GM06990 (cell line): Measurements from ENCODE around the gene DGKB.
A peak's percentile ranks its signal among the peaks of the same experiment; 100 is the strongest.

ENCODE experiments used
- DNase-seq: peaks from one replicate; pipeline ENCODE4 v3.0.0-alpha.2; 2011; ENCODE audit not compliant: insufficient read length; ENCODE audit errors: extremely low read depth
- H3K27me3 ChIP-seq: replicated peaks from 2 replicates; pipeline ENCODE4 v1.6.0; 2011; ENCODE audit warnings: low read length; ENCODE audit not compliant: control insufficient read depth, insufficient read depth
- H3K36me3 ChIP-seq: 2 replicates; pipeline ENCODE4 v1.5.1; 2011; ENCODE audit warnings: low read length; ENCODE audit not compliant: control insufficient read depth, insufficient read depth
- H3K4me3 ChIP-seq: replicated peaks from 2 replicates; pipeline ENCODE4 v1.5.1; 2011; ENCODE audit warnings: low read depth, mild to moderate bottlenecking, control low read depth, low read length
- TF ChIP-seq, protein P1 (sequence below): IDR thresholded peaks from 2 replicates; pipeline ENCODE4 v1.5.1; 2011; ENCODE audit warnings: low read length, control low read depth, mild to moderate bottlenecking, inconsistent platforms; ENCODE audit not compliant: insufficient read depth, poor library complexity, severe bottlenecking

Gene DGKB

DNA sequence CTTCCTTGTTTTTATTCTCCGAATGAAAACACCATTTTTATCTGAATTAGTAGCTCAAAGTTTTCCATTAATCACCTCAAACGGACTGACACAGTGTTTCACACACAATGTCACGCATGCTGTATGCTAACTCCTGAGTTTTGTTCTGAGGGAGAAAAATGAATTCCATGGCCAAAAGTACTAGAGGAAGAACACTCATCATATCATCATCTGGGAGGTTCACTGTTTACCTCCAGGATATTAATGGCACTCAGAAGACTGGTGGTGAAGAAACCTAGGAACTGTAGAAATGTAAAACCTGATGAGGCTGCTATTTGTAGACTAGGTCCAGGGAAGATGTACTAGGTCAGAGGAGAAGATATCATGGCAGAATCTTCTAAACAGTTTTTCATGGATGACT lies 517.5 kb downstream of the DGKB start:
- H3K36me3 ChIP-seq, result no peaks in the 10 kb centered on the region
- no peak for DNase-seq
- TF ChIP-seq, protein P1, sequence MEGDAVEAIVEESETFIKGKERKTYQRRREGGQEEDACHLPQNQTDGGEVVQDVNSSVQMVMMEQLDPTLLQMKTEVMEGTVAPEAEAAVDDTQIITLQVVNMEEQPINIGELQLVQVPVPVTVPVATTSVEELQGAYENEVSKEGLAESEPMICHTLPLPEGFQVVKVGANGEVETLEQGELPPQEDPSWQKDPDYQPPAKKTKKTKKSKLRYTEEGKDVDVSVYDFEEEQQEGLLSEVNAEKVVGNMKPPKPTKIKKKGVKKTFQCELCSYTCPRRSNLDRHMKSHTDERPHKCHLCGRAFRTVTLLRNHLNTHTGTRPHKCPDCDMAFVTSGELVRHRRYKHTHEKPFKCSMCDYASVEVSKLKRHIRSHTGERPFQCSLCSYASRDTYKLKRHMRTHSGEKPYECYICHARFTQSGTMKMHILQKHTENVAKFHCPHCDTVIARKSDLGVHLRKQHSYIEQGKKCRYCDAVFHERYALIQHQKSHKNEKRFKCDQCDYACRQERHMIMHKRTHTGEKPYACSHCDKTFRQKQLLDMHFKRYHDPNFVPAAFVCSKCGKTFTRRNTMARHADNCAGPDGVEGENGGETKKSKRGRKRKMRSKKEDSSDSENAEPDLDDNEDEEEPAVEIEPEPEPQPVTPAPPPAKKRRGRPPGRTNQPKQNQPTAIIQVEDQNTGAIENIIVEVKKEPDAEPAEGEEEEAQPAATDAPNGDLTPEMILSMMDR, result no peak

DNA sequence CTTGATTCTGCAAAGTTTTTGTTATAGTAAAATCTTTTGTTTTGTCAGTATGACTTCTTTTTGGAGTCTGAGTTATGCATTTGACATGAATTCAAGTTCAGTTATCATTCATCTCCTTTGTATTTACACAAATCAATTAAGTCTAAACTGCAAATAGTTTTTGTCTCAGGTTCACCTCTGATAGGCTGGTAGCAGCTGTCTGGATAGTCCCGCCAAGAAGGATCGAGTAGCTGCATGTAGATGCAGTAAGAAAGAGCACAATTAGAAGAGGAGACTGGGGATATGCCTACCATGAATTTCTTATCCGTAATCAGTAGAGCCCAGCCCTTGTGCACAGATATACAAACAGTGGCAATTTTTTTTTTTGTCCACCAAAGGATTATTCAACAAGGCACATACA lies 520.6 kb downstream of the DGKB start:
- TF ChIP-seq, protein P1, result no peak
- H3K36me3 ChIP-seq, result no peaks in the 10 kb centered on the region
- no peak for DNase-seq
- no peaks in the 10 kb centered on the region for H3K27me3 ChIP-seq
- no peak overlapping the region for H3K4me3 ChIP-seq

More for the DNA sequence above, 517.5 kb downstream of the DGKB start:
- H3K27me3 ChIP-seq, result no peaks in the 10 kb centered on the region
- no peak overlapping the region for H3K4me3 ChIP-seq

DNA sequence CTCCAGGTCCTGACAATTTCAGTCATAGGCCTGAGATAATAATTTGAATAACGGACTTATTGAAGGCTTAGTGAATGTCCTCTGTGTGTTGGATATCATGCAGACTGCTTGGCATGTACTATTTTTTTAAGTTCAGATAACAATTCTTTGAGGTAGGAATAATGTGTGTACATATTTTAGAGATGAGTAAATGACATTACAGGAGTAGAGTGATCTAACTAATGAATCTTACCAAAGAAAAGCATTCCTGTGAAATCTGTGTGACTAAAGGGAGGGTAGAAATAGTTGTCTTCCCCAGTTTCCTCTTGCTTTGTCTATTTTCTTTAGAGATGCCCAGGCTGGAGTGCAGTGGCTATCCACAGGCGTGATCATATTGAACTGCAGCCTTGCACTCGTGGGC lies 521.2 kb downstream of the DGKB start:
- no peak overlapping the region for H3K4me3 ChIP-seq
- TF ChIP-seq, protein P1, result no peak
- no peaks in the 10 kb centered on the region for H3K27me3 ChIP-seq
- no peak for DNase-seq
- no peaks in the 10 kb centered on the region for H3K36me3 ChIP-seq

DNA sequence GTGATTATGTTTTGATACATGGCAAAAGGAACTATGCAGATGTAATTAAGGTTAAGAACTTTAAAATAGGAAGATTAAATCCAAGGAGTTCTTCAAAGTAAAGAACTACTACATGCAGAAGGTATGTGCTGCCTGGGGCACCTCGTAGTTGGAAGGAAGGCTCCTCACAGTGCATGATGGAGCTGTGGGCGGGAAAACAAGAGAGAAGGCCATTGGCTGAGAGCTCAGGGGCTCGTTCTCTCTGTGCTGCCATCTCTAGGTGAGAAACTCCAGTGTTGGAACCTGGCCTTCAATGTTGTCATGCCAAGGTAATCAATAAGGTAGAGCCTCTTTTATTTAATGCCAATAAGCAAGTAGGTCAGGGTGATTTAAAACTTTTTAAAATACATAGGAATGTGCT lies 521.7 kb downstream of the DGKB start:
- no peak for DNase-seq
- no peaks in the 10 kb centered on the region for H3K36me3 ChIP-seq
- H3K4me3 ChIP-seq, result no peak overlapping the region

DNA sequence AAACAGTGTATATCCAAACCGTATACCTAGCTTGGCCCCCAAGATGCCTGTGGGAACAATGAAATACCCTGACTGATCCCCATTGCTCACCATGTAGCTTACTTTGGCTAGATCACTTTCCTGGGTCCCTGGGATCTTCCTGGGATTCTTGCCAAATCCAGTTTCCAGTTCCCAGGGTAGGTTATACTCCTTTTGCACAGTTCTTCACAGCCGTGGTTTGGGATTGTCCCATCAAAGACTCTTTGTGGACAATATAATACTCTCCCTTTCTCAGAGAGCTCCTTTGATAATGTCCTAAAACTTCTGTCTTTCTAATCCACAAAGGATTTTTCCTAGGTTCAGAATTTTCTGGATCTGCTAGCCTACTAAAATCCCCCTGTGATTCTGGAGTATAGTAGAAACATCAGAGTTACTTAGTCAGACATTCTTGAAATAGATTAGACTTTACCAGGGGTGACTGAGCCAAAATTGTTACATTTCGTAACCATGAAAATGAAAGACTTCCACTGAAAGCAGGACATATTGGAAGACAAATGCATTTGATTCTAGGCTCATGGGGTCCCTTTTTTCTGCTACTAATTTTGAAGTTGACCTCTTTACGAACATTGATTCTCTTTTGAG lies 524.8 kb downstream of the DGKB start:
- TF ChIP-seq, protein P1, result no peak
- Histone ChIP-seq H3K4me3 (peak overlapping the region; percentile 42; the same call in 1 of the 2 replicates), H3K27me3 (no peaks in the 10 kb centered on the region), H3K36me3 (no peaks in the 10 kb centered on the region)
- DNase-seq, result no peak

More for the DNA sequence above, 521.7 kb downstream of the DGKB start:
- TF ChIP-seq, protein P1, result no peak
- no peaks in the 10 kb centered on the region for H3K27me3 ChIP-seq

DNA sequence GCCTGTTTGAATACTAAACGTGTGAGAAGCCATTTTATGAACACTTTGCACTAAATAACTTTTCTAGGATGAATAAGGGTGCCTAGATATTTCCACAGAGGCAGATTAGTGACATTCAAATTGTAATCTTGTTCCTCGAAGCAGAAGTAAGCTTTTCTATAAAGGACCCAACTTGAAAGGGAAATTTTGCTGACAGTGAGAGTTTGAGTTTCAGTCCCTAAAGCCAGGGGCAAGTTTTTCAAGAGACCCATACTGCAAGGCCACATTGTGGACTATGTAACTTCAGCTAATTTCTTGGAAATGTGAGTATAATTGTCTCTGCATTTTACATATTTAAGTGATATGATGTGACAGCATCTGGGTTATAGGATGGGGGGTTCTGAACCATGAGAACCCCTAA lies 525.8 kb downstream of the DGKB start:
- Histone ChIP-seq H3K36me3 (no peaks in the 10 kb centered on the region), H3K4me3 (no peak overlapping the region), H3K27me3 (no peaks in the 10 kb centered on the region)
- TF ChIP-seq, protein P1, result no peak
- no peak for DNase-seq
